WERI-Rb-1 (cell line): Measurements from ENCODE around the gene RFC4.

ENCODE experiments used
- DNase-seq: peaks from one replicate; pipeline ENCODE4 v3.0.0-alpha.2; 2020
- H3K27ac ChIP-seq: fragments of 250-450 bp; sonication (Bioruptor Pico); 2 replicates; pipeline ENCODE4 v1.5.1; 2020; ENCODE audit warnings: mild to moderate bottlenecking, moderate library complexity
- H3K27me3 ChIP-seq: fragments of 250-450 bp; sonication (Bioruptor Pico); 2 replicates; pipeline ENCODE4 v1.5.1; 2021; ENCODE audit warnings: mild to moderate bottlenecking, low read depth, moderate library complexity; ENCODE audit not compliant: insufficient read depth, severe bottlenecking
- H3K36me3 ChIP-seq: fragments of 250-450 bp; sonication (Bioruptor Pico); 2 replicates; pipeline ENCODE4 v1.5.1; 2020; ENCODE audit warnings: mild to moderate bottlenecking, moderate library complexity
- H3K4me3 ChIP-seq: 2 replicates; pipeline ENCODE4 v1.5.1; 2011; ENCODE audit warnings: low read depth, mild to moderate bottlenecking, control low read depth, low read length
- H3K9me3 ChIP-seq: fragments of 250-450 bp; sonication (Bioruptor Pico); 2 replicates; pipeline ENCODE4 v1.5.1; 2021; ENCODE audit warnings: mild to moderate bottlenecking, moderate library complexity; ENCODE audit not compliant: severe bottlenecking
- TF ChIP-seq, protein P1 (sequence below): IDR thresholded peaks from 2 replicates; pipeline ENCODE4 v1.5.1; 2011; ENCODE audit warnings: low read depth, mild to moderate bottlenecking, control low read depth, inconsistent platforms, low read length

The RFC4 gene

DNA sequence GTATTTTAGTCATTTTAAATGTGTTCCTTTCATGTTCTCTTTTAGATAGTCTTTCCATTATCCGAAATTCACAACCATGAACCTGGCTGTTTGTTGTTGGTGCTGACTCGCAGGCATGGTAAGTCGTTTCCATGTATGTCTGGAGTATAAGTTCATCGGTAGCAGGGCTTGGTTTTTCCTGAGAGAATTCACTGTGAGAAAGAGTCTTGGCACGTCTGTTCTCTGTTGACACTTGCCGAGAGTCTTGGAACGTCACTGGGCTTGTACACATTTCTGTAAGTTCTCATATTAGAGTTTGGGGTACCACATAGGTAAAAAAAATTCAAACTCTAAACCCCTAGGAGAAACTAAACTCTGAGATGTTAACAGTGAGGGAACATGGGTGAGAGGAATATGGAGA, 52.3 kb downstream of the RFC4 start:
- Histone ChIP-seq H3K4me3 (no peak overlapping the region), H3K27ac (no peak overlapping the region)

DNA sequence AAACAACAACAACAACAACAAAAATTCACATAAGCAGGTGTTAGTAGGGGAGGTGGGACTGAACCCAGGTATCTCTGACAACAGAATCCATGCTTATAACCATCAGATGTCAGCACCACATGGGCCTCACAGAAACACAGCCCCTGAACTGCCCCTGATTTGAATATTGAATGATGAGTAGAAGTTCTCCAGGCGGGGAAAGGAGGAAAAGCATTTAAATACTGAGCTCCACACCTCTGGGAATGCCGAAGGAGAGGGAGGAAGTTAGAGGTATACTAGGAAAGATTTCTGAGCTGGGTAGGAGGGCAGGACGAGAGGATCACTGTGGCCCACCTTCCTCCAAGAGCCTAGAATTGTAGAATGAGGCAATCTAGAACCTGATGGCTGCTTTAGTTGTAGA, 54.8 kb downstream of the RFC4 start:
- TF ChIP-seq, protein P1, sequence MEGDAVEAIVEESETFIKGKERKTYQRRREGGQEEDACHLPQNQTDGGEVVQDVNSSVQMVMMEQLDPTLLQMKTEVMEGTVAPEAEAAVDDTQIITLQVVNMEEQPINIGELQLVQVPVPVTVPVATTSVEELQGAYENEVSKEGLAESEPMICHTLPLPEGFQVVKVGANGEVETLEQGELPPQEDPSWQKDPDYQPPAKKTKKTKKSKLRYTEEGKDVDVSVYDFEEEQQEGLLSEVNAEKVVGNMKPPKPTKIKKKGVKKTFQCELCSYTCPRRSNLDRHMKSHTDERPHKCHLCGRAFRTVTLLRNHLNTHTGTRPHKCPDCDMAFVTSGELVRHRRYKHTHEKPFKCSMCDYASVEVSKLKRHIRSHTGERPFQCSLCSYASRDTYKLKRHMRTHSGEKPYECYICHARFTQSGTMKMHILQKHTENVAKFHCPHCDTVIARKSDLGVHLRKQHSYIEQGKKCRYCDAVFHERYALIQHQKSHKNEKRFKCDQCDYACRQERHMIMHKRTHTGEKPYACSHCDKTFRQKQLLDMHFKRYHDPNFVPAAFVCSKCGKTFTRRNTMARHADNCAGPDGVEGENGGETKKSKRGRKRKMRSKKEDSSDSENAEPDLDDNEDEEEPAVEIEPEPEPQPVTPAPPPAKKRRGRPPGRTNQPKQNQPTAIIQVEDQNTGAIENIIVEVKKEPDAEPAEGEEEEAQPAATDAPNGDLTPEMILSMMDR, result no peak
- no peak for DNase-seq

More for the DNA sequence above, 52.3 kb downstream of the RFC4 start:
- no peaks in the 10 kb centered on the region for H3K9me3 ChIP-seq
- no peak for DNase-seq
- no peaks in the 10 kb centered on the region for H3K36me3 ChIP-seq
- H3K27me3 ChIP-seq, result no peaks in the 10 kb centered on the region
- TF ChIP-seq, protein P1, result no peak

DNA sequence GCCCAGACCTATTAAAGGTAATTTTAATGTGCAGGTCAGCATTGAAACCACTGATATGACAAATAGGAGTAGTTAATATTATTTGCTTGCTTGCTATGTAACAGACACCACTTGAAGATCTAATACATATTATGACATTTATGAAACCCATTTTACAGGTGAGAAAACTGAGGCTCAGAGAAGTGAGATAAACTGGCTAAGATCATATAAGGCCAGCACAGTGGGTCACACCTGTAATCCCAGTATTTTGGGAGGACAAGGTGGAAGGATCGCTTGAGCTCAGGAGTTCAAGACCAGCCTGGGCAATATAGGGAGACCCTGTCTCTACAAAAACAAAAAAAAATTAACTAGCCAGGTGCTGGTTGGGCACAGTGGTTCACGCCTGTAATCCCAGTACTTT, 56.0 kb downstream of the RFC4 start:
- Histone ChIP-seq H3K4me3 (no peak overlapping the region), H3K36me3 (no peaks in the 10 kb centered on the region), H3K27ac (no peak overlapping the region), H3K27me3 (no peaks in the 10 kb centered on the region), H3K9me3 (no peaks in the 10 kb centered on the region)
- no peak for DNase-seq
- TF ChIP-seq, protein P1, result no peak

More for the DNA sequence above, 54.8 kb downstream of the RFC4 start:
- Histone ChIP-seq H3K9me3 (no peaks in the 10 kb centered on the region), H3K27ac (no peak overlapping the region), H3K4me3 (no peak overlapping the region), H3K27me3 (no peaks in the 10 kb centered on the region), H3K36me3 (no peaks in the 10 kb centered on the region)

DNA sequence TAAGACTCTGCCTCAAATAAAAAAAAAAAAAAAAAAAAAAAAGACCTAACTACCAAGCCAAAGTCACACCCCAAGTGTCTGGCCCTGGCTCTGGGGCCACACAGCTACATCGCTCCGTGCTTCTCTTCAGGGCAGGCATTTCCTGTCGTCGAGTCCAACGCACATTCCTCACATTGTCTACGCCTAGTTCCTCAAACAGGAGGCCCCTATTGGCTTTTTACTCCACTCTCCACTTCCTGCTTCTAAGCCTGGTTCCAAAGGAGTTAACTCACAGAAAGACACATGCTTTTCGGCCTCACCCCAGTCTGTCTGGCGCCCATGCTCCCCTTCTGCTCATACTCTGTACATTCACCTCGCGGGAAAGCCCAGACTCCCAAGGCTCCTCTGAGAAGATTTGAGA, 60.3 kb downstream of the RFC4 start:
- DNase-seq, result no peak
- no peak overlapping the region for H3K27ac ChIP-seq

DNA sequence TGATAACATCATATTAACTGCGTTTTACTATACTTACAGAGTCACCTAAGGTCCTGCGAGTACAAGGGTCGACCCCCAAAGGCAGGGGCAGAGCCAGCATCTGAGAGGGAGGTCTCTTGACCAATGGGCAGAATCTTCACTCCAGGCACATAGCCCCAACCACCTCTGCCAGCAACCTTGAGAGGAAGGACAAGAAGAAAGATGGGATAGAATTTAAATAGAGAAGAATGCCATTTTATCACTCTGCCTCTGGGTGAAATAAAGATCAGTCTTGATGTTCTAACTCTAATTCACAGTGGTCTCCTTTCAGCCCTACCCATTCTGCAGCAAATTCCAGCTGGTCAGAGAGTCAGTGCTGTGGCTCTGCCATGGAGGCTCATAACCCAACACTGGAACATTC, 62.6 kb downstream of the RFC4 start:
- no peak overlapping the region for H3K4me3 ChIP-seq
- no peak for DNase-seq
- no peaks in the 10 kb centered on the region for H3K9me3 ChIP-seq
- no peaks in the 10 kb centered on the region for H3K36me3 ChIP-seq
- H3K27ac ChIP-seq, result no peak overlapping the region
- peaks cover 4% of the 10 kb centered on the region for H3K27me3 ChIP-seq
- TF ChIP-seq, protein P1, result no peak

More for the DNA sequence above, 60.3 kb downstream of the RFC4 start:
- no peaks in the 10 kb centered on the region for H3K9me3 ChIP-seq
- no peaks in the 10 kb centered on the region for H3K36me3 ChIP-seq
- no peak overlapping the region for H3K4me3 ChIP-seq
- peaks cover 4% of the 10 kb centered on the region for H3K27me3 ChIP-seq
- TF ChIP-seq, protein P1, result no peak

DNA sequence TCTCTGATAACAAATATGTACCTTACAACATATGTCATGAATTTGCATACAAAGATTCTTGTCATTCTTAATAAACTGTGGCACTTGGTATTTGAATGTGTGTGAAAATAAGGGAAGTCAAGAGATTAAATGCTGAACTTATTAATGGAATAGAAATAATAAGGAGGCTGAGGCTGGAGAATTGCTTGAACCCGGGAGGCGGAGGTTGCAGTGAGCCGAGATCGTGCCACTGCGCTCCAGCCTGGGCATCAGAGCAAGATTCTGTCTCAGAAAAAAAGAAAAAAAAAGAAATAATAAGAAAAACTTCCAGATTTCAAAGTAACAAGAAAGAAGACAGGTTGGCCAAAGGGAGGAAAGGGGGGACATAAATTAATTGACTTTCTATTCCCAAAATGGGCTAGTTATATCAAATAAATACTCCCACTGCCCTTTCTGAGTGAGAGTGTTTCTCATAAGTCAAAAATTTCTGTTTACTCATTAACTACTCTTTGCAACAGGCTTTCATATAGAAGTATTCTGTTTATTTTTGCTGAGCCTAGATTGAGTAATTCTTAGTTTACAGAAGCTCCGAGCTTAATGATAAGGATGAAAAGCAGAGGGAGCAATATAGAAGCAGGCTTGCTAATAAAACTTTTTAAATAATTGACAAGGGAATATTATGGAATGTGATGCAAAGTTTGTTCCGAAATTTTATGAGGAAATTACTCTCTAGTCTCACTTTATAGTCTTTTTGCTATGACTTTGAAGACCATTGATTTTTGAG, 63.5 kb downstream of the RFC4 start:
- DNase-seq, result no peak
- H3K27ac ChIP-seq, result no peak overlapping the region
- TF ChIP-seq, protein P1, result no peak
- no peaks in the 10 kb centered on the region for H3K9me3 ChIP-seq
- no peaks in the 10 kb centered on the region for H3K36me3 ChIP-seq
- peaks cover 4% of the 10 kb centered on the region for H3K27me3 ChIP-seq
- H3K4me3 ChIP-seq, result no peak overlapping the region
